Ectodermal cell (in vitro differentiated cells): ENCODE data around the gene TDRKH.

ENCODE experiments used
- H3K27ac ChIP-seq: 2 replicates; pipeline ENCODE4 v1.7.0; 2013; ENCODE audit warnings: mild to moderate bottlenecking, low read depth, low read length; ENCODE audit not compliant: insufficient read depth, poor library complexity, severe bottlenecking
- H3K27me3 ChIP-seq: 2 replicates; pipeline ENCODE4 v1.7.0; 2013; ENCODE audit warnings: mild to moderate bottlenecking, low read length; ENCODE audit not compliant: insufficient read depth, control insufficient read depth, poor library complexity, severe bottlenecking
- H3K36me3 ChIP-seq: one replicate; pipeline ENCODE4 v1.7.0; 2013; ENCODE audit warnings: low read length; ENCODE audit not compliant: control insufficient read depth, insufficient read depth
- H3K4me1 ChIP-seq: one replicate; pipeline ENCODE4 v1.7.0; 2013; ENCODE audit warnings: low read length; ENCODE audit not compliant: control insufficient read depth, insufficient read depth
- H3K4me3 ChIP-seq: 2 replicates; pipeline ENCODE4 v1.7.0; 2013; ENCODE audit warnings: low read depth, low read length, control low read depth; ENCODE audit not compliant: insufficient read depth
- H3K9me3 ChIP-seq: 2 replicates; pipeline ENCODE4 v1.7.0; 2013; ENCODE audit warnings: mild to moderate bottlenecking, low read length, moderate library complexity; ENCODE audit not compliant: control insufficient read depth
- WGBS, 2 experiments: methylation state at CpG; one replicate each; pipeline ENCODE4 v1.1.7; 2013; ENCODE audit warnings: missing lambda C conversion rate in 2 of 2; 5-methylcytosine and 5-hydroxymethylcytosine counted together

Gene TDRKH

DNA sequence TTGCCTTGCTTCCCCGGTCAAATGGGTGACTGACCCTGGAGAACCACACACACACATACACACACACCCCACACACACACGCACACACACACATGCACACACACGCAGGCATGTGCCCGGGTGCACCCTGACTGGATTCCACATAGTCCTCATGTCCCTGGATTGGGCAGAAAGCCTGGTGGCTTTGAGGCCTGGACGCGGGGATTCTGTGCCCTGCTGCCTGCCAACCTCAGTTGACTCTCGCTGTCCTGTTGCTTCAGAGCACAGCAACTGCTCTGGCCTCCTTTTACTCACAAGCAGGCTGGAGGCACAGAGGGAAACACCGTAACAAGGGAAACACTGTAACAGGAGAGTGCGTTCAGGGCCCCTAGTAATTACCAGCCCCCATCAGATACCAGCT is 34.9 kb upstream of the TDRKH start:
- 80% methylated on average over 9 of the region's 9 CpGs for WGBS, 2 experiments
- no peaks in the 10 kb centered on the region for H3K9me3 ChIP-seq
- H3K4me3 ChIP-seq, result no peak overlapping the region
- H3K36me3 ChIP-seq, result no peaks in the 10 kb centered on the region
- H3K4me1 ChIP-seq, result peaks cover 34% of the 10 kb centered on the region
- no peaks in the 10 kb centered on the region for H3K27me3 ChIP-seq
- H3K27ac ChIP-seq, result no peak overlapping the region

- no peaks in the 10 kb centered on the region for H3K36me3 ChIP-seq
- peaks cover 17% of the 10 kb centered on the region for H3K4me1 ChIP-seq
- 85 to 86% methylated on average over 8 of the region's 8 CpGs for WGBS, 2 experiments
- no peak overlapping the region for H3K4me3 ChIP-seq
- no peaks in the 10 kb centered on the region for H3K9me3 ChIP-seq
- no peaks in the 10 kb centered on the region for H3K27me3 ChIP-seq
- H3K27ac ChIP-seq, result no peak overlapping the region
These were observed 32.9 kb upstream of the TDRKH start for GRCh38 chr1:151823175-151823574.

GRCh38 chr1:151822404-151822803 is 32.1 kb upstream of the TDRKH start:
- Histone ChIP-seq H3K4me3 (no peak overlapping the region), H3K27me3 (no peaks in the 10 kb centered on the region), H3K36me3 (no peaks in the 10 kb centered on the region), H3K4me1 (peaks cover 13% of the 10 kb centered on the region), H3K9me3 (no peaks in the 10 kb centered on the region), H3K27ac (no peak overlapping the region)
- WGBS, 2 experiments, result 58 to 63% methylated on average over 7 of the region's 7 CpGs

GRCh38 chr1:151820940-151821339 is 30.6 kb upstream of the TDRKH start:
- H3K9me3 ChIP-seq, result no peaks in the 10 kb centered on the region
- H3K4me3 ChIP-seq, result no peak overlapping the region
- WGBS, 2 experiments, result 75 to 83% methylated on average over 2 of the region's 2 CpGs
- H3K4me1 ChIP-seq, result peaks cover 8% of the 10 kb centered on the region
- H3K27me3 ChIP-seq, result no peaks in the 10 kb centered on the region
- no peak overlapping the region for H3K27ac ChIP-seq
- no peaks in the 10 kb centered on the region for H3K36me3 ChIP-seq

DNA sequence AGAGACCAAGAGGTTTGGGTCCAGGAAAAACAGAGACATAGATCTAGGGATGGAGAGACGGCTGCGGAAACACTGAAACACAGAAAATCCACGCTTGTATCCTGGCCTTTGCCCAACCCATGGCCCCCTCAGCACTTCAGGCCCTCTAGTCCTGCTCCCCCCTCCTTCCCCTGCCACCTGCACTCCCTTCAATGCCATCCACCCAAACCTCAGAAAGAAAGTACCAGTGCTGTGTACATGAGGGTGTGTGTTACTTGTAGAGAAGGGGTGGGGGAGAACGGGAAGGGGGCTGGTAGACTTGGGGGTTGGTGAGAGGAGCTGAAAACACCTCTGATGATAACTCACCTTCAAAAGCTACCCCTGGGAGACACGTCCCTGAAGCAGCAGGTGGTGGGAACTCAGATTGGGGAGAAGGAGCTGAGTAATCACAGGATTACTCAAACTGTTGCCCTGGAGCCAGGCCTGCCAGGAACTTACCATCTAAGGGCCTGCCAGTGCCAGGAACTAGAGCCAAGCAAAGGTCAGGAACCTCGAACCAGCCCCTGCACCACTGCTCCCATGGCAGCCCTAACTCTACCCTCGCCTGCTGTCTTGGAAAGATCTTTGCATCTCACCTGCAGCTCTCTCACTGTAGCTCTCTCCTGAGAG is 29.8 kb upstream of the TDRKH start:
- H3K27me3 ChIP-seq, result no peaks in the 10 kb centered on the region
- H3K36me3 ChIP-seq, result no peaks in the 10 kb centered on the region
- no peak overlapping the region for H3K27ac ChIP-seq
- H3K4me1 ChIP-seq, result peaks cover 7% of the 10 kb centered on the region
- WGBS, 2 experiments, result 92% methylated on average over 7 of the region's 7 CpGs
- no peaks in the 10 kb centered on the region for H3K9me3 ChIP-seq
- H3K4me3 ChIP-seq, result no peak overlapping the region

GRCh38 chr1:151819227-151819835 is 29.0 kb upstream of the TDRKH start:
- no peaks in the 10 kb centered on the region for H3K9me3 ChIP-seq
- peaks cover 7% of the 10 kb centered on the region for H3K4me1 ChIP-seq
- 89 to 91% methylated on average over 12 of the region's 12 CpGs for WGBS, 2 experiments
- H3K4me3 ChIP-seq, result no peak overlapping the region
- no peak overlapping the region for H3K27ac ChIP-seq
- no peaks in the 10 kb centered on the region for H3K36me3 ChIP-seq
- no peaks in the 10 kb centered on the region for H3K27me3 ChIP-seq

DNA sequence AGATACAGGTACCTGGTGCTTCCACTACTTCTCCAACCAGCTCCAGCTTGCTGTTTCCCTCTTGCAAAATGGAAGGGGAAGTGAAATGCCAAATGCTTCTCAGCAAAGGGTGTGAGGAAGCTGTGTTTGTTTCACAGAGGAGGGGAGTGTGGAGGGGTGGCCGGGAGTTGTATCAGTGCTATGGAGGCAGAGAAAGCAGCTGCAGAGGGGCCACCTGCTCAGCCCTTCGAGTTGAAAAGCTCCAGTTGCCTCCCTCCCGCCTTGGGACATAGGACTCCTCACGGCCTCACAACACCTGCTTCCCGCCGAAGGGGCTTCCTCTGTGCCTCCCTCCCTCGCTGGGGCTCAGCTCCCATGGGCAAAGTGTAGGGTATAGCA is 27.0 kb upstream of the TDRKH start:
- H3K27ac ChIP-seq, result no peak overlapping the region
- peaks cover 3% of the 10 kb centered on the region for H3K4me1 ChIP-seq
- H3K36me3 ChIP-seq, result no peaks in the 10 kb centered on the region
- 84 to 89% methylated on average over 7 of the region's 7 CpGs for WGBS, 2 experiments
- H3K4me3 ChIP-seq, result no peak overlapping the region
- no peaks in the 10 kb centered on the region for H3K9me3 ChIP-seq
- H3K27me3 ChIP-seq, result no peaks in the 10 kb centered on the region

DNA sequence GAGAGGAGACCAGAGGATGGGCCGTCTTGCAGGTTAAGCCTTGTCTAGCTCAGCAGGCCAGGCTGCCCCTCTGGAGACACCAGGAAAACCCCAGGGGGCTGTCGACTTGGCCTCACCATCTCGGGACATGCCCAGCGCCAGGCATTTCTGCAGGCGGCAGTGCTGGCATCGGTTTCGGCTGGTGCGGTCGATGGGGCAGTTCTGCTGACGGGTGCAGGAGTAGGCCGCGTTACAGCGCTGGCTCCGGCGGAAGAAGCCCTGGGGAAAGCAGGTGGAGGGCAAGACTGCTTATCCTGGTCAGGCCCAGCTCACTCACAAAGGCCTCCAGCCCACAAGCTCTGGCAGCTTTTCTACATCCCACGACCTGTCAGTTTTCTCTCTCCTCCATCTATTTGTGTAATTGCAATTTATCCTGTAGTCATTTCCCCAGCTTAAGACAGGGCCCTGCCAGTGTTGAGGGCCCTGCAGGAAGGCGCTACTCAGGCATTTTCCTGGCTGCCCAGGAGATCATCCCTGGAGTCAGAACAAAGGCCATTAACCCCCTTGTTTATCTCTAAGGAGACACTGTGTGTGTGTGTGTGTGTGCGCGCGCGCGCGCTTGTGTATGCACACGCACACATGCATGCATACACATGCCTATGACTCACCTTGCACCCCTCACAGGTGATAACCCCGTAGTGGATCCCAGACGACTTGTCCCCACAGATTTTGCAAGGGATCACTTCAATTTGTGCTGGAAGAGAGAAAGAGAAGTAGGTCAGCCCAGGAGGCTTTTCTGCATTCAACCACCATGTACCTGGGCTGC is 26.4 kb upstream of the TDRKH start:
- H3K4me3 ChIP-seq, result no peak overlapping the region
- no peak overlapping the region for H3K27ac ChIP-seq
- H3K36me3 ChIP-seq, result no peaks in the 10 kb centered on the region
- no peaks in the 10 kb centered on the region for H3K27me3 ChIP-seq
- no peaks in the 10 kb centered on the region for H3K9me3 ChIP-seq
- WGBS, 2 experiments, result 83 to 93% methylated on average over 20 to 26 of the region's 26 CpGs
- no peaks in the 10 kb centered on the region for H3K4me1 ChIP-seq

DNA sequence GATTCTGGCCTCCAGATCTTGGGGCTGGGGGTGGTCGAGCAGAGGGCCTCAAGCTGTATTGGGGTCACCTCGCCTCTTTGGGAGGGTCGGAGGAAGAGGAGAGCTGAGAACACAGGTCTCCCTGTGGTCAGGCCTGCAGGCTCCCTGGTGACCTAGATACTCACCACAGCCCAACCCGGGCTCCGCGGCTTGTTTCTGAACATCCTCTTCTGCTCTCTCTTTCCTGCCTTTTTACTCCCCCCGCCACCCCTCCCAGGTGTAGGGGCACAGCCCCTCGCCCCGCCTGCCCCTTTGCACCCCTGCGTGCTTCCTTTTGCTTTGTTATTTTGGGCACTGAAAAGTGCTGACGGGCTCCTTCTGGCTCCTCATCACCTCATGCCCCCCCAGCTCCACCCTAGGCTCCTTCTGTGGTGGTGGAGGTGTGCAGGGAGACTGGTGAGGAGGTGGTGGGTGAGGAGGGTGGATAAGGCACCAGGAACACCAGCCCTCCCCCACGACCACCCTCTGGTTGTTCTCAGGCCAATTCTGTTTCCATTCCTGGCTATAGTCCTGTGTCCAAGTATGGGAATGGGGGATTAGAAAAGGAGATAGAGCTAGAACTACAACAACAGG is 25.5 kb upstream of the TDRKH start:
- no peaks in the 10 kb centered on the region for H3K4me1 ChIP-seq
- H3K36me3 ChIP-seq, result no peaks in the 10 kb centered on the region
- 91 to 92% methylated on average over 11 to 12 of the region's 12 CpGs for WGBS, 2 experiments
- H3K9me3 ChIP-seq, result no peaks in the 10 kb centered on the region
- no peak overlapping the region for H3K27ac ChIP-seq
- H3K4me3 ChIP-seq, result no peak overlapping the region
- no peaks in the 10 kb centered on the region for H3K27me3 ChIP-seq

- no peaks in the 10 kb centered on the region for H3K4me1 ChIP-seq
- H3K27ac ChIP-seq, result no peak overlapping the region
- no peaks in the 10 kb centered on the region for H3K36me3 ChIP-seq
- H3K27me3 ChIP-seq, result no peaks in the 10 kb centered on the region
- no peak overlapping the region for H3K4me3 ChIP-seq
- 92% methylated on average over 8 of the region's 8 CpGs for WGBS, 2 experiments
- H3K9me3 ChIP-seq, result no peaks in the 10 kb centered on the region
These were observed 24.8 kb upstream of the TDRKH start for GRCh38 chr1:151814971-151815545.
